ENCODE data around the gene RFX8. TPM values are rescaled to one million over a fixed set of nuclear protein-coding genes. Genes with fewer than 3 reads are reported as not detected.

Gene RFX8
- total and polyA plus RNA-seq, 2 of the 13 experiments (the other 11 are each of a cell fraction or from before 2014, with no cell fraction given): not detected

GRCh38 chr2:101463911-101464641 lies 10.8 kb downstream of the RFX8 start:
- no peak overlapping the region for H3K4me3 ChIP-seq (replicated peaks in 1 of 3; ENCODE audit: insufficient read depth in 1 of 3, low read depth in 2 of 3, low read length in 3 of 3)
- TF ChIP-seq CREBL2 (CRISPR knock-in tag; IDR thresholded peaks at IDR 0.05; ENCODE audit: borderline replicate concordance) (no peak), POLR2A (IDR thresholded peaks at IDR 0.05; ENCODE audit: insufficient read depth in 1 of 2, low read depth in 2 of 2, low read length in 2 of 2) (no peak), ZSCAN30 (CRISPR knock-in tag; IDR thresholded peaks at IDR 0.05) (no peak), ZNF841 (CRISPR knock-in tag; IDR thresholded peaks at IDR 0.05; ENCODE audit: borderline replicate concordance) (no peak)
- in situ Hi-C loops (cut with HindIII; ENCODE audit: extremely low pct_ligation_motif_present, low pct_unique_long_range_greater_than_20kb): no loop called here
- H3K27ac ChIP-seq (ENCODE audit: extremely low read length, insufficient read depth, low read length): no peak overlapping the region
- no peak for FAIRE-seq
- no peak overlapping the region for H2AFZ ChIP-seq (ENCODE audit: low read length)
- 43% methylated on average over 11 of the region's 11 CpGs for WGBS (ENCODE audit: low lambda C conversion rate)
- no peaks in the 10 kb centered on the region for H4K20me1 ChIP-seq (ENCODE audit: insufficient read depth, low read length)
- no peaks in the 10 kb centered on the region for H3K9me3 ChIP-seq (ENCODE audit: low read length)
- no peaks in the 10 kb centered on the region for H3K79me2 ChIP-seq (ENCODE audit: insufficient read depth, low read length)
- BruUV-seq (replicated peaks): no TSS peak
- ChIA-PET POLR2A (no interaction called here), CTCF (ENCODE audit: low intra/inter-chr PET ratio, low total read pairs) (no interaction called here)
- H3K4me2 ChIP-seq (ENCODE audit: low read depth, low read length): no peak overlapping the region
- H3K27me3 ChIP-seq (ENCODE audit: control insufficient read depth in 1 of 2, insufficient read depth in 2 of 2, low read length in 2 of 2): peaks cover 5 to 56% of the 10 kb centered on the region in 2 experiments; a peak in 4 of 5 replicates
- H3K36me3 ChIP-seq (replicated peaks in 1 of 2; ENCODE audit: control insufficient read depth in 1 of 2, insufficient read depth in 2 of 2, low read length in 2 of 2): no peaks in the 10 kb centered on the region
- ATAC-seq: no peak; the same call in 2 of the 3 replicates
- H3K4me1 ChIP-seq (ENCODE audit: insufficient read depth, low read length): peaks cover 18% of the 10 kb centered on the region; the same call in 1 of the 2 replicates
- intact Hi-C loops (cut with micrococcal nuclease; ENCODE audit: unreplicated experiment): no loop called here
- H3K9ac ChIP-seq (ENCODE audit: insufficient read depth, low read depth, low read length): no peak overlapping the region
- DNase-seq (ENCODE audit: low spot score): no peak

GRCh38 chr2:101463421-101463820 lies 11.5 kb downstream of the RFX8 start:
- Histone ChIP-seq H4K20me1 (ENCODE audit: insufficient read depth, low read length) (no peaks in the 10 kb centered on the region), H3K36me3 (replicated peaks in 1 of 2; ENCODE audit: control insufficient read depth in 1 of 2, insufficient read depth in 2 of 2, low read length in 2 of 2) (no peaks in the 10 kb centered on the region), H3K4me2 (ENCODE audit: low read depth, low read length) (no peak overlapping the region), H3K27me3 (ENCODE audit: control insufficient read depth in 1 of 2, insufficient read depth in 2 of 2, low read length in 2 of 2) (peaks cover 5 to 56% of the 10 kb centered on the region in 2 experiments; a peak in 4 of 5 replicates), H3K4me1 (ENCODE audit: insufficient read depth, low read length) (peaks cover 18% of the 10 kb centered on the region; the same call in 1 of the 2 replicates), H3K9ac (ENCODE audit: insufficient read depth, low read depth, low read length) (no peak overlapping the region), H2AFZ (ENCODE audit: low read length) (no peak overlapping the region), H3K27ac (ENCODE audit: extremely low read length, insufficient read depth, low read length) (no peak overlapping the region), H3K4me3 (replicated peaks in 1 of 3; ENCODE audit: insufficient read depth in 1 of 3, low read depth in 2 of 3, low read length in 3 of 3) (no peak overlapping the region), H3K79me2 (ENCODE audit: insufficient read depth, low read length) (no peaks in the 10 kb centered on the region), H3K9me3 (ENCODE audit: low read length) (no peaks in the 10 kb centered on the region)
- in situ Hi-C loops (cut with HindIII; ENCODE audit: extremely low pct_ligation_motif_present, low pct_unique_long_range_greater_than_20kb): no loop called here
- 27% methylated on average over 3 of the region's 8 CpGs for WGBS (ENCODE audit: low lambda C conversion rate)
- intact Hi-C loops (cut with micrococcal nuclease; ENCODE audit: unreplicated experiment): no loop called here
- no TSS peak for BruUV-seq (replicated peaks)
- ATAC-seq (no peak; the same call in 2 of the 3 replicates), DNase-seq (ENCODE audit: low spot score) (no peak), FAIRE-seq (no peak)
- ChIA-PET POLR2A (no interaction called here), CTCF (ENCODE audit: low intra/inter-chr PET ratio, low total read pairs) (no interaction called here)
- TF ChIP-seq SNAPC5 (CRISPR knock-in tag; IDR thresholded peaks at IDR 0.05; ENCODE audit: borderline replicate concordance) (no peak), KDM2A (CRISPR knock-in tag; IDR thresholded peaks at IDR 0.05; ENCODE audit: borderline replicate concordance, low read depth) (no peak), USF2 (IDR thresholded peaks at IDR 0.05; ENCODE audit: low read depth, low read length) (no peak), USF2 (CRISPR knock-in tag; IDR thresholded peaks at IDR 0.05; ENCODE audit: borderline replicate concordance) (peak; percentile 50; the same call in 1 of the 2 replicates), ZNF687 (CRISPR knock-in tag; IDR thresholded peaks at IDR 0.05) (peak; percentile 24; the same call in 1 of the 2 replicates)
